ENCODE results near the gene DNAJC12.
"Not testable (repeated sequence)": the region's sequence is repeated elsewhere in the genome, so short reads cannot be mapped to it uniquely, and the experiment has no call there.

Gene DNAJC12

GRCh38 chr10:67837541-67838314, at the start of gene DNAJC12:
DNAJC12 (minus strand) TSS chr10:67838188; CDS start chr10:67838011, 177 bp downstream.
- DNase-seq = peak; percentile 18

- peak; percentile 16 for DNase-seq
Measured at GRCh38 chr10:67884842-67885670, 47.1 kb upstream of the DNAJC12 start.

GRCh38 chr10:67884313-67884841, 46.4 kb upstream of the DNAJC12 start, which contains the start of gene SIRT1:
SIRT1 (plus strand) TSS chr10:67884656; CDS start chr10:67884722, 66 bp downstream.
- DNase-seq = peak; percentile 62

GRCh38 chr10:67883710-67884312, 45.8 kb upstream of the DNAJC12 start:
- DNase-seq = no peak

- DNase-seq = no peak
Measured at GRCh38 chr10:67878133-67878532, 40.1 kb upstream of the DNAJC12 start.

GRCh38 chr10:67877421-67877820, 39.4 kb upstream of the DNAJC12 start:
- DNase-seq = not testable (repeated sequence)

- no peak for DNase-seq
Measured at GRCh38 chr10:67875340-67876238, 37.6 kb upstream of the DNAJC12 start.

GRCh38 chr10:67869996-67870395, 32.0 kb upstream of the DNAJC12 start:
- DNase-seq = no peak

GRCh38 chr10:67868132-67868531, 30.1 kb upstream of the DNAJC12 start:
- DNase-seq = no peak

DNA sequence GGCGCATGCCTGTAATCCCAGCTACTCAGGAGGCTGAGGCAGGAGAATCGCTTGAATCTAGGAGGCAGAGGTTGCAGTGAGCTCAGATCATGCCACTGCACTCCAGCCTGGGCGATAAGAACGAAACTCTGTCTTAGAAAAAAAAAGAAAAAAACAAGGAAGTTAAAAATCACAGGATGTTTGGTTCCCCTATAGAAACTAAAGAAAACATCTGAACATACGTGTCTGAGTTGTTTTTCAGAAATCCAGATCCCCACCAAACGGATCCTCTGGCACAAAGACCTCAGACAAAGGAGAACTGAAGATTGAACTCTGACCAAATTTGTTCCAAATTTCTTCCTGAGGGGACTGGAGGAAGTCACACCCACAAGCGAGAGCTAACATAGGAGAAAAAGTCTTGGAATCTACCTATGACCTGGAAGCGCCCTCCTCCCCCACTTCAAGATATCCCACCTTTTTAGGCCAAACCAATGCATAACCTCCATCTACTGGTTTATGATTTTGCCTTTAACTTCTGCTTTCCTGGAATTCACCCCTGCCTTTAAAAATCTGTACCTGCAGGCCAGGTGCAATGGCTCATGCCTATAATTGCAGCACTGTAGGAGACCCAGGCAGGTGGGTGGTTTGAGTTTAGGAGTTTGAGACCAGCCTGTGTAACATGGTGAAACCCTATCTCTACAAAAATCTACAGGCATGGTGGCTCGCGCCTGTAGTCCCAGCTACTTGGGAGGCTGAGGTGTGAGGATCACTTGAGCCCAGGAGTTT, 26.8 kb upstream of the DNAJC12 start:
- DNase-seq = no peak

DNA sequence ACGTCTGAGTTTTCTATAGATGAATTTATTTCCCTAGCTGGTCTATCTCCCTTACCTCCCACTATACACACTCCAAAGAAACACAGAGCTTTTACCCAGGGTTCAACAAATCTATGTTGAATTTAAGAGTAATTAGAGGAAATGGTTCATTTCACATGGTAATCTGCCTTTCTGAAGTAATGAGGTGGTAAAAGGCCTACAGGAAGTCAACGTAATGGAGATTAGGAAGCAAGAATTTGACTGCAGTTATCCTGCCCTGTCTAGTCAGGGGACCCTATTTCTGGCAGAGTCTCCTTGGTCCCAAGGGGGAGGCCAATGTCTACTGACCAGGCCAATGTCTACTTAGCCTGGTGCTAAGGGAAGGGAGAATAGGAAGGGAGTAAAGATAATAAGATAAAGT, 25.1 kb upstream of the DNAJC12 start:
- DNase-seq = no peak

DNA sequence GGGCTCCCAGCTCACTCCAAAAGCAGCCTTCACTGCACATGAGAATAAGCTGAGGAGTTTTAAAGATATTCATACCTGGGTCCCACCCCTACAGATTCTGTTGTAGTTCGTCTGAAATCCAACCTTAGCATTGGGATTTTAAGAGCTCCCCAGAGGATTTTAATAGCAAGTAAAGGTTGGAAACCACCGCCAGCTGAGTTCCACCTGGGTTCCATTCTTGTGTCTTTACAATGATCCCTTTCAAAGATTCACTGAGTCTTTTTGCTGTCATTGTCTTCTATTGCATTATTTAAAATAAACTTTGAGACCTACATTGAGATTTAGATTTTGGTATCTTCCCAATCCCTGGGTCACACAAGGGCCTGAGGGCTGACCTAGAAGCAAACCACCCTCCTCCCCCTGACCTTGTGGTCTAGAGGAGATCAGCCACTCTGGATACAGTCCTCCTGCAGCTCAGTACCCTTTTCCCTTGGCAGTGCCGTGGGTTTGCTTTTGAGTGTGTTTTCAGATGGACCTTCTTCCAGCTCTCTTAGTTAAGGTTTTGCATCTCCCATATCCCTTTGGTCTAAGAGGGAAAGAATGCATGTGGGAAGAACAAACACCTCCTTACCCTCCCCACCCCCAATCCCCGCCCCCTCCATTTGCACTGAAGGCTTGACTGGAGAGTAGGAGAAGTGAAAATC, 23.9 kb upstream of the DNAJC12 start:
- no peak for DNase-seq

DNA sequence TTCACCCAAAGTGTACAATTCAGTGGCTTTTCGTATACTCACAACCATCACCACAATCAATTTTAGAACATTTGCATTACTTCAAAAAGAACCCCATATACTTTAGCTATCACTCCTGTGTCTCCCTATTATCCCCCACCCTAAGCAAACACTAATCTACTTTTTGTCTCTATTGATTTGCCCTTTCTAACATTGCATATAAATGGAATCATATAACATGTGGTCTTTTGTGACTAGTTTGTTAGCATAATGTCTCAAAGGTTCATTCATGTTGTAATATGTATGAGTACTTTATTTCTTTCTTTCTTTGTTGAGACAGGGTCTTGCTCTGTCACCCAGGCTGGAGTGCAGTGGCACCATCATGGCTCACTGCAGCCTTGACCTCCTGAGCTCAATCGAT, 21.0 kb upstream of the DNAJC12 start:
- DNase-seq = no peak

DNA sequence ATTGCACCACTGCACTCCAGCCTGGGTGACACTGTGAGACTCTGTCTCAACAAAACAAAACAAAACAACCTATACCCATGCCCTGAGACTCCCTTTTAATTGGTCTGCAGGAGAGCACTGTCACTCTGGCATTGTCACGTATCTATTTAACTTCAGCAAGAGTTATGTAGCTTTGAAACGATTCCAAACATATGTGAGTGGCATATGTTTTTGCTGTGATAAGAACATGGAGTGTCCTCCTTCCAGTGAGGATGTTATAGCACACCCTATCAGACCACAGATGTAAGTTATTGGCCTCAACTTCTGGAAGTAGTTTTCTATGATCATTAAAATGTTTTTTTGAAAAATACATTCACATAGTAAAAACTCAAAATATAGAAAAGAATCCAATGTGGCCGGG, 15.5 kb upstream of the DNAJC12 start:
- DNase-seq = no peak

DNA sequence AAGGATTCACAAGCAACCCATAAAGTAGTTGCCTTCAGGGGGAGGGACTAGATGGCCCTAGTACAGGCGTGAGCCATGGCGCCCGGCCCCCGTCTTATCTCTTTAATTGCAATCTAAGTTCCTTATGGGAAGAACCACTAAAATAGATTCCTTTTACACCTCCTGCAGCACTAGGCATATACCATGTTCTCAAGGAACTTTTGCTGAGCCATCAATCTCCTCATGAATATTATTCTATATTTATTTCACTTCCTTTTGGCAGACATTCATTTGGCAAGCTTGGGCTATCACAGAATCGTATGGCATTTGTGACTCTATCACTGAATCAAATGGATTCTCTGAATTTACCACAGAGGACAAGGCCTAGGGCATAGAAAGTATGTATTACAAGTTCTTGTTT, 14.8 kb upstream of the DNAJC12 start:
- DNase-seq = no peak

DNA sequence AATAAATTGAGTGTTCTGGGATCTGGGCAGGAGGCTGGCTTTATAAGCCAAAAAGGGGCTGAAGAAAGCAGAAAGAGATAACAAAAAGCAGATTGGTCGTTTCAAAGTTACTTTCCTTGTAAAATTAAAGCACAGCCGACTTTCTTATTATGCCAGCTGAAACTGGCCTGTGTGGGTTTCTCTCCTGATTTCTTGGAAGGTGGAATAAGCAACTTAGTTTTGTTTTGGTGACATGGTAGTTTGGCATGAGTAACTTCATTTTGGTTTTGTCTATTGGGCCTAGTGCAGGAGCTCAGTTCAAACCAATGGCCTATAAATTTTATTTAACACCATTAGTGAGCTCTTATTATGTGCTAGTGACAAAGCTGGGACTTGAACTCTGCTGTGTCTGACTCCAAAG, 13.2 kb upstream of the DNAJC12 start:
- no peak for DNase-seq

- DNase-seq = peak; percentile 35
Measured at GRCh38 chr10:67849331-67850011, 11.5 kb upstream of the DNAJC12 start.

DNA sequence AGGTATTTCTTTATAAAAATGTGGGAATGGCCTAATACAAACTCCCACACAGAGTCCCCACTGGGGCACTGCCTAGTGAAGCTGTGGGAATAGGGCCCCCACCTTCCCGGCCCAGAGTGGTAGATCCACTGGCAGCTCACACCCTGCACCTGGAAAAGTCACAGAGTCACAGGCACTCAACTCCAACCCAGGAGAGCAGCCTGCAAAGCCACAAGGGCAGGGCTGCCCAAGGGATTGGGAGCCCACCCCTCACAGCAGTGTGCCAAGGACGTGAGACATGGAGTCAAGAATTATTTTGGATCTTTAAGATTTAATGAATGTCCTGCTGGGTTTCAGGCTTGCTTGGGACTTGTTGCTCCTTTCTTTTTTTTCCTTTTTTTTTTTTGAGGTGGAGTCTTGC, 5.3 kb upstream of the DNAJC12 start:
- no peak for DNase-seq

GRCh38 chr10:67841737-67842136, 3.7 kb upstream of the DNAJC12 start:
- no peak for DNase-seq

DNA sequence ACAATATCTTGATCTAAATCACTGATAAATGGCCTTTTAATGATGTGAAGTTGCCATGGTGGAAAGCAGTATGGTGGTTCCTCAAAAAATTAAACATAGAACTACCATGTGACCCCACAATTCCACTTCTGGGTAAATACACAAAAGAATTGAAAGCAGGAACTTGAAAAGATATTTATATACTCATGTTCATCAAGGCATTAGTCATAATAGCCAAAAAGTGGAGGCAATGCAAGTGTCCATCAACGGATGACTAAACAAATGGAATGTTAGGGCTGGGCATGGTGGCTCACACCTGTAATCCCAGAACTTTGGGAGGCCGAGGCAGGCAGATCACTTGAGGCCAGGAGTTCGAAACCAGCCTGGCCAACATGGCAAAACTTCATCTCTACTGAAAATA, 2.0 kb upstream of the DNAJC12 start:
- no peak for DNase-seq

Measured in NCI-H1417 treated with DMSO at 0.1 percent for 48 hours (cell line).